GM19025 (cell line): ENCODE data around the gene TAAR2.
"Not testable (repeated sequence)": the region's sequence is repeated elsewhere in the genome, so short reads cannot be mapped to it uniquely, and the experiment has no call there.

Experiments
- ATAC-seq: cut with Tn5 transposase; IDR thresholded peaks from one replicate; pipeline ENCODE4 v1.9.1; 2021; ENCODE audit warnings: mild to moderate bottlenecking, low read depth, moderate library complexity; ENCODE audit not compliant: unreplicated experiment

TAAR2 gene

GRCh38 chr6:132616677-132617076, 7.4 kb downstream of the TAAR2 start:
- no peak for ATAC-seq

GRCh38 chr6:132614554-132614953, 9.5 kb downstream of the TAAR2 start:
- ATAC-seq = no peak

- ATAC-seq = no peak
Measured at GRCh38 chr6:132612449-132613108, 11.5 kb downstream of the TAAR2 start.

GRCh38 chr6:132611616-132612015, 12.5 kb downstream of the TAAR2 start:
- no peak for ATAC-seq

GRCh38 chr6:132607544-132608233, 16.4 kb downstream of the TAAR2 start:
- no peak for ATAC-seq

GRCh38 chr6:132604635-132605152, 19.4 kb downstream of the TAAR2 start:
- no peak for ATAC-seq

GRCh38 chr6:132600900-132601299, 23.2 kb downstream of the TAAR2 start:
- not testable (repeated sequence) for ATAC-seq

GRCh38 chr6:132598473-132598872, 25.6 kb downstream of the TAAR2 start:
- no peak for ATAC-seq

- ATAC-seq = no peak
Measured at GRCh38 chr6:132596201-132596600, 27.9 kb downstream of the TAAR2 start.

GRCh38 chr6:132592855-132593254, 31.2 kb downstream of the TAAR2 start:
- ATAC-seq = no peak

- ATAC-seq = no peak
Measured at GRCh38 chr6:132590362-132590761, 33.7 kb downstream of the TAAR2 start.

GRCh38 chr6:132589454-132589853, 34.6 kb downstream of the TAAR2 start, which contains the start of gene TAAR5:
Gene TAAR5 (minus strand): TSS chr6:132589741. CDS start chr6:132589686, 55 bp downstream.
- ATAC-seq = no peak

GRCh38 chr6:132587424-132587823, 36.7 kb downstream of the TAAR2 start:
- no peak for ATAC-seq

GRCh38 chr6:132584698-132585097, 39.4 kb downstream of the TAAR2 start:
- no peak for ATAC-seq

- no peak for ATAC-seq
Measured at GRCh38 chr6:132571774-132572173, 52.3 kb downstream of the TAAR2 start.

- ATAC-seq = no peak
Measured at GRCh38 chr6:132570221-132570777, 53.8 kb downstream of the TAAR2 start, which contains the start of gene TAAR6. Gene TAAR6 (plus strand): TSS chr6:132570322. CDS start chr6:132570322, 0 bp downstream.

- no peak for ATAC-seq
Measured at GRCh38 chr6:132569170-132569569, 54.9 kb downstream of the TAAR2 start.

GRCh38 chr6:132568611-132569010, 55.5 kb downstream of the TAAR2 start:
- ATAC-seq = no peak

- ATAC-seq = no peak
Measured at GRCh38 chr6:132567566-132567965, 56.5 kb downstream of the TAAR2 start.
